Endodermal cell (in vitro differentiated cells): Measurements from ENCODE around the gene STX10. TPM values are rescaled to one million over a fixed set of nuclear protein-coding genes. Genes with fewer than 3 reads are reported as not detected.

Experiments used
- DNase-seq: peaks from one replicate; pipeline ENCODE4 v3.0.0-alpha.2; 2017
- H3K27ac ChIP-seq: 2 replicates; pipeline ENCODE4 v1.5.1; 2013; ENCODE audit warnings: mild to moderate bottlenecking, low read depth, low read length, moderate library complexity
- H3K27me3 ChIP-seq: 2 replicates; pipeline ENCODE4 v1.6.1; 2013; ENCODE audit warnings: mild to moderate bottlenecking, low read length, moderate library complexity; ENCODE audit not compliant: insufficient read depth, control insufficient read depth, poor library complexity, severe bottlenecking
- H3K36me3 ChIP-seq: 2 replicates; pipeline ENCODE4 v1.7.0; 2013; ENCODE audit warnings: mild to moderate bottlenecking, low read length, moderate library complexity; ENCODE audit not compliant: control insufficient read depth, insufficient read depth
- H3K4me1 ChIP-seq: one replicate; pipeline ENCODE4 v1.7.0; 2013; ENCODE audit warnings: low read length; ENCODE audit not compliant: control insufficient read depth, insufficient read depth
- H3K4me3 ChIP-seq: 2 replicates; pipeline ENCODE4 v1.5.1; 2013; ENCODE audit warnings: mild to moderate bottlenecking, low read length, moderate library complexity
- H3K9ac ChIP-seq: 2 replicates; pipeline ENCODE4 v1.6.1; 2013; ENCODE audit warnings: mild to moderate bottlenecking, low read length, moderate library complexity; ENCODE audit not compliant: poor library complexity, severe bottlenecking; ENCODE audit errors: extremely low read depth
- H3K9me3 ChIP-seq: 2 replicates; pipeline ENCODE4 v1.6.1; 2013; ENCODE audit warnings: mild to moderate bottlenecking, low read length, moderate library complexity; ENCODE audit not compliant: control insufficient read depth
- H3K27ac Mint-ChIP-seq: 2 replicates; pipeline ENCODE4 v1.8.0; 2020; ENCODE audit warnings: mixed read lengths
- H3K27me3 Mint-ChIP-seq: 2 replicates; pipeline ENCODE4 v1.8.0; 2021; ENCODE audit warnings: mild to moderate bottlenecking, mixed read lengths; ENCODE audit not compliant: insufficient read depth
- H3K36me3 Mint-ChIP-seq: 2 replicates; pipeline ENCODE4 v1.8.0; 2020; ENCODE audit warnings: low read depth, mixed read lengths
- H3K4me1 Mint-ChIP-seq: 2 replicates; pipeline ENCODE4 v1.8.0; 2020; ENCODE audit warnings: mixed read lengths
- H3K4me3 Mint-ChIP-seq: 2 replicates; pipeline ENCODE4 v1.8.0; 2020; ENCODE audit warnings: mild to moderate bottlenecking, moderate library complexity, mixed read lengths
- H3K9me3 Mint-ChIP-seq: 2 replicates; pipeline ENCODE4 v1.8.0; 2020; ENCODE audit warnings: mild to moderate bottlenecking, mixed read lengths
- CTCF ChIP-seq: fragments of 200-600 bp; sonication (generic); conservative IDR thresholded peaks from 2 replicates; pipeline ENCODE4 v1.5.0; 2021; ENCODE audit warnings: antibody characterized with exemption, mild to moderate bottlenecking
- WGBS, 2 experiments: methylation state at CpG; one replicate each; pipeline versions ENCODE4 v1.1.5 to v1.1.7; 2013; ENCODE audit warnings: missing lambda C conversion rate in 2 of 2, mixed read lengths in 1 of 2; ENCODE audit not compliant: insufficient coverage in 1 of 2, insufficient read length in 1 of 2; 5-methylcytosine and 5-hydroxymethylcytosine counted together
- total RNA-seq, 2 donors: library from RNA; stranded (reverse); fragmentation: NEBNext Ultra II Directional in 1 of 2; extraction: Animal tissue kit (Norgen Biotek cat#: 25700) in 1 of 2; gene quantifications; 2 replicates in 1 of 2; 3 replicates in 1 of 2; pipeline ENCODE4 v1.2.1, GENCODE V29; 2021

STX10 gene
- total RNA-seq, 2 donors from 2014 or later, result 30.8 to 34.8 TPM

- Histone ChIP-seq H3K9me3 (no peaks in the 10 kb centered on the region), H3K27ac (no peak overlapping the region), H3K9ac (no peak overlapping the region), H3K27me3 (no peaks in the 10 kb centered on the region), H3K4me3 (no peak overlapping the region), H3K36me3 (peaks cover 48% of the 10 kb centered on the region), H3K4me1 (peaks cover 25% of the 10 kb centered on the region)
- peak overlapping the region; percentile 96 for H3K4me3 Mint-ChIP-seq
- DNase-seq, result peak; percentile 38
- peak overlapping the region; percentile 89 for H3K27ac Mint-ChIP-seq
- H3K36me3 Mint-ChIP-seq, result peaks cover 32% of the 10 kb centered on the region
- H3K9me3 Mint-ChIP-seq, result no peaks in the 10 kb centered on the region
- TF ChIP-seq CTCF, result no peak
- peaks cover 45% of the 10 kb centered on the region for H3K4me1 Mint-ChIP-seq
- no peaks in the 10 kb centered on the region for H3K27me3 Mint-ChIP-seq
- WGBS, 2 experiments, result 92 to 96% methylated on average over 10 to 18 of the region's 18 CpGs
Observed at GRCh38 chr19:13121551-13122274, 28.5 kb downstream of the STX10 start.

GRCh38 chr19:13120817-13121216 is 29.4 kb downstream of the STX10 start:
- no peaks in the 10 kb centered on the region for H3K27me3 ChIP-seq
- H3K4me1 ChIP-seq, result peaks cover 25% of the 10 kb centered on the region
- H3K27ac ChIP-seq, result no peak overlapping the region
- peak overlapping the region; percentile 89 for H3K4me3 ChIP-seq
- H3K4me1 Mint-ChIP-seq, result peaks cover 48% of the 10 kb centered on the region
- no peak for TF ChIP-seq CTCF
- H3K9ac ChIP-seq, result no peak overlapping the region
- peak; percentile 62 for DNase-seq
- H3K27me3 Mint-ChIP-seq, result no peaks in the 10 kb centered on the region
- peaks cover 43% of the 10 kb centered on the region for H3K36me3 ChIP-seq
- H3K27ac Mint-ChIP-seq, result peak overlapping the region; percentile 89
- H3K36me3 Mint-ChIP-seq, result peaks cover 26% of the 10 kb centered on the region
- WGBS, 2 experiments, result 66 to 68% methylated on average over 9 to 10 of the region's 10 CpGs
- H3K4me3 Mint-ChIP-seq, result peak overlapping the region; percentile 96
- H3K9me3 ChIP-seq, result no peaks in the 10 kb centered on the region
- no peaks in the 10 kb centered on the region for H3K9me3 Mint-ChIP-seq

GRCh38 chr19:13120031-13120430 is 30.1 kb downstream of the STX10 start:
- Histone ChIP-seq H3K9ac (no peak overlapping the region), H3K4me1 (peaks cover 25% of the 10 kb centered on the region), H3K27ac (no peak overlapping the region), H3K27me3 (no peaks in the 10 kb centered on the region), H3K36me3 (peaks cover 44% of the 10 kb centered on the region), H3K4me3 (peak overlapping the region; percentile 89), H3K9me3 (no peaks in the 10 kb centered on the region)
- 89 to 94% methylated on average over 5 to 9 of the region's 9 CpGs for WGBS, 2 experiments
- Mint-ChIP-seq H3K4me3 (peak overlapping the region; percentile 96), H3K9me3 (no peaks in the 10 kb centered on the region), H3K27ac (peak overlapping the region; percentile 89), H3K27me3 (no peaks in the 10 kb centered on the region), H3K4me1 (peaks cover 54% of the 10 kb centered on the region), H3K36me3 (peaks cover 28% of the 10 kb centered on the region)
- no peak for TF ChIP-seq CTCF
- DNase-seq, result peak; percentile 38
